Esophagus squamous epithelium (tissue), 5 donors: Measurements from ENCODE around the gene WSCD1. TPM values are rescaled to one million over a fixed set of nuclear protein-coding genes. Genes with fewer than 3 reads are reported as not detected.

ENCODE experiments used
- DNase-seq: peaks from one replicate; lab custom pipeline; 2025; lab: John Stamatoyannopoulos, UW
- H3K27ac ChIP-seq, 4 donors: fragments of 200-600 bp; sonication (generic); one replicate each; pipeline ENCODE4 v1.5.1; 2016 to 2019; ENCODE audit warnings: mild to moderate bottlenecking in 1 of 4
- H3K27me3 ChIP-seq, 4 donors: fragments of 200-600 bp; sonication (generic); 1 replicate in 3 of 4; 2 replicates in 1 of 4; pipeline versions ENCODE4 v1.5.1 to v1.6.0; 2017 to 2021; ENCODE audit warnings: antibody characterized with exemption in 1 of 4
- H3K36me3 ChIP-seq, 3 donors: fragments of 200-600 bp; sonication (generic); one replicate each; pipeline ENCODE4 v1.5.1; 2016 to 2019
- H3K4me1 ChIP-seq, 3 donors: fragments of 200-600 bp; sonication (generic); one replicate each; pipeline ENCODE4 v1.5.1; 2017 to 2019
- H3K4me3 ChIP-seq, 4 donors: fragments of 200-600 bp; sonication (generic); 1 replicate in 3 of 4; 2 replicates in 1 of 4; pipeline ENCODE4 v1.5.1; 2016 to 2019; ENCODE audit warnings: mild to moderate bottlenecking in 2 of 4, moderate library complexity in 1 of 4
- H3K9me3 ChIP-seq, 3 donors: fragments of 200-600 bp; sonication (generic); one replicate each; pipeline ENCODE4 v1.5.1; 2016 to 2019
- POLR2A ChIP-seq, 4 donors: fragments of 450-650 bp; IDR thresholded peaks; one replicate each; pipeline ENCODE4 v1.6.1; 2017; ENCODE audit warnings: antibody characterized with exemption in 4 of 4, mild to moderate bottlenecking in 4 of 4, moderate library complexity in 3 of 4
- WGBS, 2 donors: methylation state at CpG; one replicate each; pipeline ENCODE4 v1.1.5; 2018; 5-methylcytosine and 5-hydroxymethylcytosine counted together
- intact Hi-C: fragments of 100-400 bp; cut with DNase I; formaldehyde crosslinking; loops from one replicate; pipeline ENCODE4 v1.15.0; 2022
- total RNA-seq, 4 donors: library from RNA; depleted of rRNA; stranded (reverse); fragments of >200 nt; gene quantifications; one replicate each; pipeline ENCODE4 v1.1.0, GENCODE V29; 2016
- TF ChIP-seq, protein P1 (sequence below), 6 experiments: fragments of 450-650 bp in 4 of 6; fragments of 200-600 bp in 2 of 6; sonication (generic) in 2 of 6; IDR thresholded peaks; one replicate each; pipeline ENCODE4 v1.5.1; 2016 to 2019; ENCODE audit warnings: antibody characterized with exemption in 6 of 6, mild to moderate bottlenecking in 4 of 6, moderate library complexity in 4 of 6
- donor health status: DM: yes; HTN: yes; CAD: no.

Gene WSCD1
- total RNA-seq, 4 donors from 2014 or later: 0.22 to 1.6 (median 1.5) TPM; not detected in 1

DNA sequence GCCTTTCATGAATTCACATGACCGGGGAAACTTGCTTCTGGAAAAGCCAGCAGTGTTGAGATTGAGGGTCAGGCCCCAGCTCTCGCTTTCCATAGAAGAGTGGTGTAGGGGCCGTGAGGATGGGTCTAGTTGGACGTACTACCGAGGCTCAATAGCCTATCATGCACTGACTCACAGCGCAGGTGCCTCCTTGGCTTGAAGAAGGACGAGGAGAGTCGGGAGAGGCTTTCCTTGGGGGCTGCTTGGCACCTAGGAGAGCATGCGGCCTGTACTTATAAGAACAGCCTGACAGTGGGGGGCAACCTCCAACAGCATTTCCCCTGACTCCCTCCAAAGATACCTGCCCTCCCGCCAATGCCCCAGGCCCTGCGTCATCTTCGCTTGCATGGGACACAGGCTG, 37.6 kb downstream of the WSCD1 start:
- WGBS, 2 donors: 87 to 88% methylated on average over 12 of the region's 12 CpGs
- Histone ChIP-seq H3K4me3 (no peak overlapping the region), H3K4me1 (no peaks in the 10 kb centered on the region), H3K27ac (no peak overlapping the region), H3K36me3 (no peaks in the 10 kb centered on the region), H3K9me3 (no peaks in the 10 kb centered on the region), H3K27me3 (no peaks in the 10 kb centered on the region)
- intact Hi-C loops: no loop called here
- DNase-seq: no peak
- no peak for TF ChIP-seq POLR2A (IDR thresholded peaks at IDR 0.05)
- TF ChIP-seq, protein P1, sequence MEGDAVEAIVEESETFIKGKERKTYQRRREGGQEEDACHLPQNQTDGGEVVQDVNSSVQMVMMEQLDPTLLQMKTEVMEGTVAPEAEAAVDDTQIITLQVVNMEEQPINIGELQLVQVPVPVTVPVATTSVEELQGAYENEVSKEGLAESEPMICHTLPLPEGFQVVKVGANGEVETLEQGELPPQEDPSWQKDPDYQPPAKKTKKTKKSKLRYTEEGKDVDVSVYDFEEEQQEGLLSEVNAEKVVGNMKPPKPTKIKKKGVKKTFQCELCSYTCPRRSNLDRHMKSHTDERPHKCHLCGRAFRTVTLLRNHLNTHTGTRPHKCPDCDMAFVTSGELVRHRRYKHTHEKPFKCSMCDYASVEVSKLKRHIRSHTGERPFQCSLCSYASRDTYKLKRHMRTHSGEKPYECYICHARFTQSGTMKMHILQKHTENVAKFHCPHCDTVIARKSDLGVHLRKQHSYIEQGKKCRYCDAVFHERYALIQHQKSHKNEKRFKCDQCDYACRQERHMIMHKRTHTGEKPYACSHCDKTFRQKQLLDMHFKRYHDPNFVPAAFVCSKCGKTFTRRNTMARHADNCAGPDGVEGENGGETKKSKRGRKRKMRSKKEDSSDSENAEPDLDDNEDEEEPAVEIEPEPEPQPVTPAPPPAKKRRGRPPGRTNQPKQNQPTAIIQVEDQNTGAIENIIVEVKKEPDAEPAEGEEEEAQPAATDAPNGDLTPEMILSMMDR (IDR thresholded peaks at IDR 0.05): no peak

DNA sequence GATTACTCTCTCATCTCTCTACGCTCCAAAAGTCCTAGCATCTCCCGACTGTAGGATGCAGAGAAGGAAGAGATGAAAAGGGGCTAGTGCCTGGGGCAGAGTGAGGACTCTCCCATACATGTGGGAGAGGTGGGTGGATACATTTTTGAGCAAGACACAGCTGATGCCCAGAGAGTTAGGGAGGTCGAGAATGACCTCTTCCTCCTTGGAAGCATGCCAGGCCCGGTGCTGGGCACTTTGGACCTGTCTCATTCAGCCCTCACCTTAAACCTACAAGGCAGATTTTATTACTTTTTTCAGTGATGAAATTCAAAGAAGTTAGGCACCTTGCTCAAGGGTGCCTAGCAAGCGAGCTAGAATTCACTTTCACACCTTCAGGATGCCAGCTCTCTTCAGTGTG, 38.2 kb downstream of the WSCD1 start:
- no peaks in the 10 kb centered on the region for H3K36me3 ChIP-seq
- DNase-seq: no peak
- H3K4me3 ChIP-seq: no peak overlapping the region
- TF ChIP-seq, protein P1 (IDR thresholded peaks at IDR 0.05): no peak
- TF ChIP-seq POLR2A (IDR thresholded peaks at IDR 0.05): no peak
- intact Hi-C loops: no loop called here
- 74 to 78% methylated on average over 4 of the region's 5 CpGs for WGBS, 2 donors
- H3K27me3 ChIP-seq: no peaks in the 10 kb centered on the region
- no peak overlapping the region for H3K27ac ChIP-seq
- H3K9me3 ChIP-seq: no peaks in the 10 kb centered on the region
- H3K4me1 ChIP-seq: no peaks in the 10 kb centered on the region

DNA sequence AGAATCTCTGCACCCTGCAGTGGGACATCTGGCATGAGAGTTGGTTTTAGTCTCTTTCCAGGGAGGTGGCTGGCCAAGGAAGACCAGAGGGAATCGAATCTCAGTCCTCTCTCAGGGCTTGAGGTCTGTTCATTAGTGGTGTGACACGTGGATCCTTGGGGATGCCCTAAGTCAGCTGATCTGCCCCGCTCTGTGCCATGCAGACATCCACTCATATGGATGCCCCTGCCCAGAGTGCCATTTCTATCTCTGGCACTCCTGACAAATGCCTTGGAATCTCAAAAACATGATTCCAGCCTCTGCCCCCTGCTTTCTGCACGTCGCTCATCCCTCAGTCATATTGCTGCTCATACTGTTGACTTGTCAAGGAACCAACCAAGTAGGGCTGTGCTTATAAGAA, 38.8 kb downstream of the WSCD1 start:
- no peaks in the 10 kb centered on the region for H3K36me3 ChIP-seq
- WGBS, 2 donors: 76 to 95% methylated on average over 3 to 5 of the region's 5 CpGs
- no peak overlapping the region for H3K27ac ChIP-seq
- no peaks in the 10 kb centered on the region for H3K27me3 ChIP-seq
- no peaks in the 10 kb centered on the region for H3K9me3 ChIP-seq
- H3K4me1 ChIP-seq: no peaks in the 10 kb centered on the region
- TF ChIP-seq, protein P1 (IDR thresholded peaks at IDR 0.05): no peak
- no peak for TF ChIP-seq POLR2A (IDR thresholded peaks at IDR 0.05)
- intact Hi-C loops: no loop called here
- DNase-seq: no peak
- H3K4me3 ChIP-seq: no peak overlapping the region

DNA sequence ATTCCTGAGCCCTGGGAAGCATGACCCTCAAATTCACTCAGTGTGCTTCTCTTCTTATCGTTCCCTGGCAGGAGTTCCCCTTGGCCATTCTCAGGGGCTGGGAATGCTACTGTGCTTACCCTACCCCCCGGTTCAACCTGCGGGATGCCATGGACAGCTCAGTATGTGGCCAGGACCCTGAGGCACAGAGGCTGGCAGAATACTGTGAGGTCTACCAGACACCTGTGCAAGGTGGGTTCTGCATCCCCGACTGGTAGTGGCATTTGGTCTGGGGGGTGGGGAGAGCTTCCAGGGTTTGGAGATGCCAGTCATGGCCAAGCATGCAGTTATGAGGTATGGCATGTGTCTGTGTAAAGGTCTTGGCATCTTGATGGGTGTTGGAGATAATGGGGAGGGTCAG, 39.4 kb downstream of the WSCD1 start:
- no peaks in the 10 kb centered on the region for H3K4me1 ChIP-seq
- no peak for TF ChIP-seq POLR2A (IDR thresholded peaks at IDR 0.05)
- TF ChIP-seq, protein P1 (IDR thresholded peaks at IDR 0.05): no peak
- DNase-seq: no peak
- no peak overlapping the region for H3K27ac ChIP-seq
- H3K36me3 ChIP-seq: no peaks in the 10 kb centered on the region
- H3K4me3 ChIP-seq: no peak overlapping the region
- no peaks in the 10 kb centered on the region for H3K27me3 ChIP-seq
- WGBS, 2 donors: 78 to 85% methylated on average over 2 to 4 of the region's 4 CpGs
- intact Hi-C loops: no loop called here
- no peaks in the 10 kb centered on the region for H3K9me3 ChIP-seq

DNA sequence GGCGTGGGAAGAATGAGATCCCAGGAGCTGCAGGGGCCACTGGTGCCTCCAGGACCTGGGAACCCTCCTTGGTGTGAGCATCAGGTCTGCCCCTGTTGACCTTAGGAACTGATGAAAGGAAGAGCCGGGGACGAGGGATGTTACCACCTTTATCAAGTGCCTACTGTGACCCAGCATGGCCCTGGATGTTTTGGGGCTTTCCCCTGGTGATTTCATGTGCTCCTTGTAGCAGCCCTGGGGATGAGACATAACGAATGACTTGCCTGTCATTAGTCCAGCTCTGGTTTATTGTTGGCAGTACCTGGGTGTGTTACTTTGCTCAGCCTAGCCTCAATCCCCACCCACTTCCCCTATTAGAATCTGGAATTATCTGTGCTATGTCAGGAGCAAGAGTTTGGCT, 39.9 kb downstream of the WSCD1 start:
- H3K27ac ChIP-seq: no peak overlapping the region
- TF ChIP-seq POLR2A (IDR thresholded peaks at IDR 0.05): no peak
- TF ChIP-seq, protein P1 (IDR thresholded peaks at IDR 0.05): no peak
- H3K4me3 ChIP-seq: no peak overlapping the region
- DNase-seq: no peak
- WGBS, 2 donors: 52 to 57% methylated on average over 4 of the region's 4 CpGs
- intact Hi-C loops: no loop called here
- no peaks in the 10 kb centered on the region for H3K36me3 ChIP-seq
- H3K4me1 ChIP-seq: no peaks in the 10 kb centered on the region
- H3K9me3 ChIP-seq: no peaks in the 10 kb centered on the region
- H3K27me3 ChIP-seq: no peaks in the 10 kb centered on the region
